Measurements from ENCODE around the gene MBD5. TPM values are rescaled to one million over a fixed set of nuclear protein-coding genes. Genes with fewer than 3 reads are reported as not detected.
"Not testable (repeated sequence)": the region's sequence is repeated elsewhere in the genome, so short reads cannot be mapped to it uniquely, and the experiment has no call there.

MBD5 gene
- polyA plus RNA-seq (ENCODE audit: insufficient read length), result 19.2 TPM

DNA sequence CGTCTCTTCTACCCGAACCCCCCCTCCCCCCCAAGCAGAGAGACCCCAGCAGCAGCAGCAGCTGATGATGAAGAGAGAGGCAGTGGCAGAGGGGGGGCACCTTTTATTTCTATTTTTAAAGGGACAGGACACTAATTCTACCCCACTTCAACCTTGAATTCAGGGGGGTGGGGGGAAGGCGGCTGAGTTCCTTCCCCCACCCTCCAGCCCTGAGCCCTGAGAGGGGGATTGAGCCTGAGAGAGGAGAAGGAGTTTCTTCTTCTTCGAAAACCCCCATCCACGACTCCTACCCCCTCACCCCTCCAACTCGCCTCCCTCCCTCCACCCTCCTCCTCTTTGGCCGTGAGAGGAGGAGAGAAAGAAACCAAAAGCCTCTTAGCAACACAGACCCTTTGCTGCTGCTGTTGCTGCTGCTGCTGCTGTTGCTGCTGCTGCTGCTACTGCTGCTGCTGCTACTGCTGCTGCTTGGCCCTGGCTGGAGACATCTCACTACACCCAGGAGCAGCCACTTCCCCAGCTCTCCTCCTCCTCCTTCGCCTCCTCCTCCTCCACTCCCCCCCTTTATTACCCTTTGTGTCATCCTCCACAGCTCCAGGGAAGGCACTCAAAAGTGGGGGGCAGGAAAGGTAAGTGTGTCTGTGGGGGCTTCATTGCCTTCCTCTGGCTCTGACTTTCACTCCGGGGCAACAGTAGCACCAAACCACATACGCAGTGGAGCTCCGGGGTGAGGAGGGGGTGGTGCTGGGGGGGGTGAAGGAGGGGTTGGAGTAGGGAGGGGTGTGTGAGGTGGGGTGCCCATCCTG is at the start of gene MBD5:
Gene MBD5 (plus strand): TSS at position 33 of the 803 bp plus-strand sequence.
- DNase-seq (ENCODE audit: low read depth), result peak; percentile 36

DNA sequence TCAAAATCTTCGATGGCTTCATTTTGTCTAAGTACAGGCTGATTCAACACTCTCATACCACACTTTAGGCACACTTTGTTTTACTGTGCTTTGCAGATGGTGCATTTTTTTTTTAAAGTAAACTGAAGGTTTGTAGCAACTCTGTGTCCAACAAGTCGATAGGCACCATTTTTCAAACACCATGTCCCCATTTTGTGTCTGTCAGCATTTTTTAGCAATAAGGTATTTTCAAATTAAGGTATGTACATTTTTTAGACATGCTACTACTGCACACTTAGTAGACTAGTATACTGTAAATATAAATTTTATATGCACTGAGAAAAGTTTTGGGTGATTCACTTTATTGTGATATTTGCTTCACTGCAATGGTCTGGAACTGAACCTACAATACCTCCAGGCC is 44.8 kb upstream of the MBD5 start:
- DNase-seq (ENCODE audit: low read depth), result no peak

DNA sequence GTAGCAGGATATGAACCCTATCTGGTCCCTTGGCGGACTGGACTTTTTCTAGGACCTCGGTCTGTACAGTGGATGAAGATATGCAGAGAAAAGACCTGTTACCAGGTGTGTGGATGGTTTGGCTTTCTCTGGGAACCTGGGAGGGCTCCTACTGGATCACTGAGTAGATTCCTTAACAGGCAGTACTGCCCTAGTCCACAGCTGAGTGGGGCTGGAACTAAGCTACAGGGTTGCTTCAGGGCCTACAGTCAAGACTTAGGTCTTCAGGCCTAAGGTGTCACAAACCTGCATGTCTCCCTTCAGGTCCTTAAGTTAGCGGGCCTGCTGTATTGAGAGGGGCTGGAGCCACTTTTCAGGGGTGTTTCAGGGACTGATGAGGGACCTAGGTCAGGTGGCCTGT is 43.2 kb upstream of the MBD5 start:
- DNase-seq (ENCODE audit: low read depth), result no peak

- DNase-seq (ENCODE audit: low read depth), result no peak
Observed at GRCh38 chr2:147980940-147981528, 39.9 kb upstream of the MBD5 start.

DNA sequence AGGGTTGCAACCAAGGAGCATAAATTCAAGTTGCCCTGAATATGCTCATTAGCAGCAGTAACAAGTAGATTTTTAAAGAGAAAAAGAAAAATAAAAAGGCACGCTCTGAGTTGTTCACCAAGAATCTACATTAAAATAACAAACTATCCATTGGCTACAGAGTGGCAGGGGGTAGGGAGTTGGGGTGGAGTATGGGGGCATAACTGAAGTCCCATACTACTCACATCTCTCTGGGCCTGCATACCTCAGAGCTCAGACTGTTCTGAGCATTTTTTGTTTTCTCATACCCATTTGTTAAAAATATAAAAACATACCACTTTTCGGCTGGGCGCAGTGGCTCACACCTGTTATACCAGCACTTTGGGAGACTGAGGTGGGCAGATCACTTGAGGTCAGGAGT is 31.8 kb upstream of the MBD5 start:
- DNase-seq (ENCODE audit: low read depth), result no peak

- peak; percentile 11 for DNase-seq (ENCODE audit: low read depth)
Observed at GRCh38 chr2:147989809-147990403, 31.0 kb upstream of the MBD5 start.

DNA sequence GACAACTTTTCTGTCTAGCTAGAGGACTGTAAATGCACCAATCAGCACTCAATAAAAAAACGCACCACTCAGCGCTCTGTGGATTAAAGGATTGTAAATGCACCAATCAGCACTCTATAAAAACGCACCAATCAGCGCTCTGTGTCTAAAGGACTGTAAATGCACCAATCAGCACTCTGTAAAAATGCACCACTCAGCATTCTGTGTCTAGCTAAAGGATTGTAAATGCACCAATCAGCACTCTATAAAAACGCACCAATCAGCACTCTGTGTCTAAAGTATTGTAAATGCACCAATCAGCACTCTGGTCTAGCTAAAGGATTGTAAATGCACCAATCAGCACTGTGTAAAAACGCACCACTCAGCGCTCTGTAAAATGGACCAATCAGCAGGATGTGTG is 25.9 kb upstream of the MBD5 start:
- not testable (repeated sequence) for DNase-seq (ENCODE audit: low read depth)

GRCh38 chr2:147996828-147997227 is 24.1 kb upstream of the MBD5 start:
- no peak for DNase-seq (ENCODE audit: low read depth)

- no peak for DNase-seq (ENCODE audit: low read depth)
Observed at GRCh38 chr2:147998203-147998602, 22.7 kb upstream of the MBD5 start.

DNA sequence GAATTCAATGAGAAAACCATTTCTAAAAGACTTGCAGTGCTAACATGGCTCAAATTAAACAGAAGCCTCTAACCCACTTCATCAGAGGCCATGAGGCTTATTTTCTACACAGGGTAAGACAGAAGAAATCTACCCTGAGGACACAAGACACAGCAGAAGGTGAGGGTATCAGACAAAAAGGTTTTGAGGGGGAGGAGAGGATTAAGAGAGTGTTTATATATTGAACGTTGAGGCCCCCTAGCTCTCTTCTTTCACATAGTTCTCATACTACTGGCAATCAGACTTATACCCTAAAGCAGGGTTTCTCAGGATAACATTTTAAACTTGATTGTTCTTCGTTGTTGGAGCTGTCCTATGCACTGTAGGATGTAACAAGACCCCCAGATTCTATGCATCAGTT is 21.8 kb upstream of the MBD5 start:
- DNase-seq (ENCODE audit: low read depth), result no peak

GRCh38 chr2:148000095-148000494 is 20.8 kb upstream of the MBD5 start:
- no peak for DNase-seq (ENCODE audit: low read depth)

DNA sequence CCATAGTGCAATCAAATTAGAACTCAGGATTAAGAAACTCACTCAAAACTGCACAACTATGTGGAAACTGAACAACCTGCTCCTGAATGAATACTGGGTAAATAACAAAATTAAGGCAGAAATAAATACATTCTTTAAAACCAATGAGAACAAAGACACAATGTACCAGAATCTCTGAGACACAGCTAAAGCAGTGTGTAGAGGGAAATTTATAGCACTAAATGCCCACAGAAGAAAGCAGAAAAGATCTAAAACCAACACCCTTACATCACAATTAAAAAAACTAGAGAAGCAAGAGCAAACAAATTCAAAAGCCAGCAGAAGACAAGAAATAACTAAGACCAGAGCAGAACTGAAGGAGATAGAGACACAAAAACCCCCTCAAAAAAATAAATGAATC is 18.5 kb upstream of the MBD5 start:
- not testable (repeated sequence) for DNase-seq (ENCODE audit: low read depth)

DNA sequence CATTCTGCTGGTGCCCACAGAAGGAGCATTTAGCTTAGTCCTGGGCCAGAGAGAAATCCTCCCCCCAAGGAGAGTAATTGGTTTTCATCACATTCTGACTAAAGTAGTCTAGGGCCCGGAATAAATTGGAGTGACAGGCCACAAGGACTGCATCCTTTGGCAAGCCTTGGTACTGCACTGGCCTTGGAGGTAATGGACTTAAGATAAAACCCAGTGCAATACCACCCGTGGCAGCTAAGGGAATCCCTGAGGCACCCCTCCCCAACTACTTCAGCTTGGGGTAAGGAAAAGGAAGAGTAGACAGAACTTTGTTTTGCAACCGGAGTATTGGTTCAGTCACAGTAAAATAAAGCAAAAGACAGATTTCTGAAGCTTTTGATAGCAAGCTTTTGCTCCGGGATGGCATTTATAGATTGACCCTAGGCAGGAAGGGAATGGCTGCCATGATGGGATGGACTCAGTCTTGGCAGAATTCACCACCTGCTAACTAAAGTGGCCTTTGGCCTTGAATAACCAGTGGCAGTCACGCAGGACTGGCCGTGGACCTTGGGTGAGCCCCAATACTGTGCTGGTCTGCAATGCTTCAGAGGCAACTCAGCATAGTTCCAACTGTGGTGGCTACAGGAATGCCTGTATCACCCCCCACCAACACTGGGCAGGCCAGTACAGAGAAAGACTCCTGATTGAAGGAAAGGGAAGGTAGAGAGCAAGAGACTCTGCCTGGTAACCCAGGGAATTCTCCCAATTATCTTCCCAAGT is 14.5 kb upstream of the MBD5 start:
- no peak for DNase-seq (ENCODE audit: low read depth)

- DNase-seq (ENCODE audit: low read depth), result no peak
Observed at GRCh38 chr2:148007219-148007900, 13.5 kb upstream of the MBD5 start.

DNA sequence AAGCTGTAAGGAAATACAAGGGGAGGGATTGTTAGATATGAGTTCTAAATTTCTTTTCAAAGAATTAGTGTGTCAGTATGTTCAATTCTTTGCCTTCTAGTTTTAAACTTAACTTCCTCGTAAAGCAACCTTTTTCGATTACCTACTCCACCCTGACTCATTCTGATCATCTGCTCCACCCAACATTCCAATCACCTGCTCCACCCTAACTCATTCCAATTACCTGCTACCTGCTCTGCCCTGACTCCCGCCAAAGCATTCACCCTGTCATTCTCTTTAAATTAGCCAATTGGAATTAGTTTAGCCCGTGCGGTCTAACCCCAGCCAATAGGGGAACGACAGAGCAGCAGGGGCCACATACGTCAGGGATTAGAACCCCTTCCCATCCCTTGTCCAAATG is 12.5 kb upstream of the MBD5 start:
- not testable (repeated sequence) for DNase-seq (ENCODE audit: low read depth)

- no peak for DNase-seq (ENCODE audit: low read depth)
Observed at GRCh38 chr2:148013876-148014275, 7.0 kb upstream of the MBD5 start.

- DNase-seq (ENCODE audit: low read depth), result no peak
Observed at GRCh38 chr2:148014616-148015015, 6.3 kb upstream of the MBD5 start.

GRCh38 chr2:148020111-148021058 is 506 bp upstream of the MBD5 start, which contains the start of gene ORC4:
Gene ORC4, minus strand, starts transcription at chr2:148020737. Its CDS starts 44,779 bp downstream, at chr2:147975958.
- peak; percentile 99 for DNase-seq (ENCODE audit: low read depth)

DNA sequence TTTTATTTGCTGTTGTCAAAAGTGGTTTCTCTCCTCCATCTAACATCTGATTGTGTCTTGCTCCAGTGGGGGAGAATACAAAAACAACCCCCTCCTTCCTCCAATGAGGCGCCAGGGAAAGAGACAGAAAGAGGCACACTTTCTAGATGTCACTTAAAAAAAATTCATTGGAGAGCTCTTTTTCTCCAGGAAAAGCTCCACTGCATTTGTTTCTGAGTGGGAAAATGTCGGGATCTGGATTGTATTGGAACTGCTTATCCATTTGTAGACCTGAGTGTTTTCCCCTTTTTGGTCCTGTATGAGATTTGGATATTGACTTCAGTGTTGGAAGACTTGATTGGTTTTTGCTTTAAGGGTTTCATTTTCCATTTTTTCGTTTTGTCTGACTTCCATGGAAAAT is 995 bp downstream of the MBD5 start:
- DNase-seq (ENCODE audit: low read depth), result no peak

DNA sequence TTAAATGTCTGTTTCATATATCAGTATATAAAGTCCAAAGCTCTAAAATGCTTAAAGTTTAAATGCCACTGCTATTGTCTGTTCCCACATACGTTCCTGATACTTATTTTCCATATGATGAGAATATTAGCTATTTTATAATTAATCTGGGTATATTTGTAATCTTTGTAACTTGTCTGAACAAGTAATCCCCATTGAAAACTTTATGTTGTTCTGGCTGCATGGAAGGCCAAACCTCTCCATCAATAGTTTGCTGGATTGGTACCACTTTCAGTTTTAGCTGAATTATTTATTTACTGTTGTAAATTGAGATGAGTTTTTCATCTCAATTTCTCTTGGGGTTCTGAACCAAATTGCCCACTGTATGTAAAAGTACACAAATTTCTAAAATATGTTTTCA is 1.5 kb downstream of the MBD5 start:
- DNase-seq (ENCODE audit: low read depth), result no peak

Measured in forelimb muscle (tissue), 1 donor.